ENCODE results near the gene ABCD3.

The ABCD3 gene

GRCh38 chr1:94463056-94463764 lies 45.0 kb downstream of the ABCD3 start:
- DNase-seq = no peak

DNA sequence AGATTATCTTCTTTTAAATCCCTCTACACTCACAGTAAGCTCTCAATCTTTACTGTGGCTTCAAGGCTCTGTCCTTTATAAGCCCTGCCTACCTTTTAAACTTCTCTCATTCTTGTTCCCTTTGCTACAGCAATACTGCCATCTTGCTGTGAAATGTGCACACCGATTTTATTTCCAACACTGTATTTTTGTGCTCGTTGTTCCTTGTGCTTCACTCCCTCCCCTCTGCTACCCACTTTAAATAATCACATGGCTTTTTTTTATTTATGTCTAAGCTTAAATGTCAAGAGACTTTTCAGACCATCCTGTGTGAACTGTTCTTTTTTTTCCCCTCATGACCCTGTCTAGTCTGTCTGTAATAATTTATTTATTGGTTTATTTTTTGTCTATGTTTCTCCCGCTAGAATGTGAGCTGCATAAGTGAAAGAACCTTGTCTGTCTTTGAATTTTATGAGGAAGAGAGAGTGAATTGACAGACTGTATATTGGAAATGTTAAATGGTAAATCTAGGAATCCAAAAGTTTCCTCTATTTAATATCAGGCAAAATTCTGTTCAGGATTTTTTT lies 45.7 kb downstream of the ABCD3 start:
- peak; percentile 18 for DNase-seq

DNA sequence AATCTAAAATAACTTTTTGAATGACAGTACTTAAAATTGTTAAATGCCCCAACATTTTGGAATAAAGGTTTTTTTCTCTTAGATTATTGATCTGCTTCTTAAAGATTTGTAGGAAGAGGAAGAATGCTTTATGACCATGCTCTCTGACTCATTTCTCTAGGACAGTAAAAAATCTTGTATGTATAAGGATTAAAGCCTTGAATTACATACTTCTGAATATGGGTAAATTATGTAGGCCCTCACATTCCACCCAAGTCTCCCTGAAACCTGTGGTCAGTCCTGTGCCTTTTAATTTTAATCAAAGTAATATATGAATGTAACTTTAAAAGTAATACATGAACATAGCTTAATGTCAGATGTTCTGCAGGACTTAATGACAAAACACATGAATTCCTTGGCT lies 50.5 kb downstream of the ABCD3 start:
- DNase-seq = no peak

DNA sequence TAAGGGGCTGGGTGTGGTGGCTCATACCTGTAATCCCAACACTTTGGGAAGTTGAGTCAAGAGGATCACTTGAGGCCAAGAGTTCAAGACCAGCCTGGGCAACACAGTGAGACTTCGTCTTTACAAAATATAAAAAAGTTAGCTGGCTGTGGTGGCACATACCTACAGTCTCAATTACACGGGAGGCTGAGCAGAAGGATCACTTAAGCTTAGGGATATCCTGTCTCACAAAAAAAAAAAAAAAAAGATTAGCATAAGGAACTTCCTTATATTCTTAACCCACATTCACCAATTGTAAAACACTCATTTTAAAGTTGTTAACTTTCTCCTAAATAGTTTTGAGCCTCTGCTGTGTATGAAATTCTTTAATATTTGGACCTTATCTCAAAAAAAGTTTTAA lies 53.1 kb downstream of the ABCD3 start:
- DNase-seq = no peak

GRCh38 chr1:94475232-94475631 lies 57.0 kb downstream of the ABCD3 start:
- DNase-seq = no peak

GRCh38 chr1:94479682-94480081 lies 61.5 kb downstream of the ABCD3 start:
- DNase-seq = no peak

GRCh38 chr1:94481473-94481933 lies 63.3 kb downstream of the ABCD3 start:
- peak; percentile 70 for DNase-seq

GRCh38 chr1:94486990-94487389 lies 68.8 kb downstream of the ABCD3 start:
- DNase-seq = no peak

DNA sequence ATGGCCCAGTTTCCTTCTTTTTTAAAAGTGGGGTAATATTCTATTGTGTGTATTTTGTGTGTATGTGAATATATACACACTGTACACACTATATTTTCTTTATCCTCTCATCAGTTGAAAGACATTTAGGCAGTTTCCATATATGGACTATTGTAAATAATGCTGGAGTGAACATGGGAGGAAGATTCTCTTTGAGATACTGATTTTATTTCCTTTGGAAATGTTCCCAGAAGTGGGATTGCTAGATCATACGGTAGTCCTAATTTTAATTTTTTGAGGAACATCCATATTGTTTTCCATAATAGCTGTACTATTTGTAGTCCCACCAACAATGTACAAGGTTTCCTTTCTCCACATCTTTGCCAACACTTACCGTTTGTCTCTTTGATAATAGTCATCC lies 72.4 kb downstream of the ABCD3 start:
- DNase-seq = no peak

DNA sequence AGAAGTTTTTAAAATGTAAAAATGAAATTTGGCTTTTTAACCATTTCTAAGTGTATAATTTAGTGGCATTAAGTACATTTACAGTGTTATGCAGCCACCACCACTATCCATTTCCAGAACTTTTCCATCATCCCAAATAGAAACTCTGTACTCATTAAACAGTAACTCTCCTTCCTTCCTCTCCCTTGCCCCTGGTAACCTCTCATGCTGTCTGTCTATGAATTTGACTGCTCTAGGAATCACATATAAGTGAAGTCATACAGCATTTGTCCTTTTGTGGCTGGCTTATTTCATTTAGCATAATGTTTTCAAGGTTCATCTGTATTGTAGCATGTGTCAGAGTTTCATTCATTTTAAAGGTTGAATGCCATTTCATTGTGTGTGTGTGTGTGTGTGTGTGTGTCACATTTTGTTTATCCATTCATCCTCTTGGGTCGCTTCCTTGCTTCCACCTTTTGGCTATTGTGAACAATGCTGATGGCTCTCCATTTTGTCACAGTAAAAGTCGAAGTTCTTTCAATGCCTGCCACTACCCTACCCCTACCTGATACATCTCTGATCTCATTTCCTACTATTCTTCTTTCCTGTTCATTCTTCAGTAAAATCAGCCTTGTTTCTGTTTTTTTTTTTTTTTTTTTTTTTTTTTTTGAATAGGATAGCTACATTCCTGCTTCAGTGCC lies 78.0 kb downstream of the ABCD3 start:
- no peak for DNase-seq

DNA sequence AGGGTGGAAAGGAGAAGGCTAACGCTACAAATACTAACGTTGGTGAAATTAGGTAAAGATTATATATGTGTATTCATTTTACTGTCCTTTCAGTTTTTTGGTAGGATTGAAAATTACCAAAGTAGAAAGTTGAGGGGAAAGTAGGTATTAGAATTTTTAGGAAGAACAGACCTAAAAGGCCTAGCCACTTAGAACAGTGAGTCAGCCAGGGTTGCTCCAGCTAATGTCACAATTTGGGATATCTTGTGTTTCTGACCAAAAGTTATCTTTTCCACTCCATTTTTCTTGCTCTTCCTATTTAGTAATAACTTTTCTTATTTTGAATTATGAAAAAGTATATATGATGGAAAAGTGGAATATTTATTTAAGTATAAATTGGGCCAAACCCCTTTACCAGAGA lies 83.2 kb downstream of the ABCD3 start:
- DNase-seq = no peak

GRCh38 chr1:94501935-94502334 lies 83.7 kb downstream of the ABCD3 start:
- no peak for DNase-seq

DNA sequence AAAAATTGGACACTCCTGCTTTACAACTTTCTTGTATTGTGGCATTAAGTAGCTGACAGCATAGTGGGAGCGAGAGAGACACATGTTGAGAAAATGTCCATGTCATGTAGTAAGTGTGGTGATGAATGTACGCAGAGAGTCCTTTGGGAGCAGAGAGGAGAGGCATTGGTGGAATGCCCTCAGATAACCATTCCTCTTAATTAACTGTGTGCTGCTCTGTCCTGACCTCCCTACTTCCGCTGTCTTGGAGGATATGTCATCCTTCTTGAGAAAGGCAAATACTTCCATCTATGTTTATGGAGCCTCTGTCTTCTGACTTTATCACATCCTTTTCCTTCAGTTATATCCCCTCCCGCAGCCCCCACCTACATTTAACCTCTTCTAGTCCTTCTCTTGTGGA lies 85.0 kb downstream of the ABCD3 start:
- DNase-seq = no peak

DNA sequence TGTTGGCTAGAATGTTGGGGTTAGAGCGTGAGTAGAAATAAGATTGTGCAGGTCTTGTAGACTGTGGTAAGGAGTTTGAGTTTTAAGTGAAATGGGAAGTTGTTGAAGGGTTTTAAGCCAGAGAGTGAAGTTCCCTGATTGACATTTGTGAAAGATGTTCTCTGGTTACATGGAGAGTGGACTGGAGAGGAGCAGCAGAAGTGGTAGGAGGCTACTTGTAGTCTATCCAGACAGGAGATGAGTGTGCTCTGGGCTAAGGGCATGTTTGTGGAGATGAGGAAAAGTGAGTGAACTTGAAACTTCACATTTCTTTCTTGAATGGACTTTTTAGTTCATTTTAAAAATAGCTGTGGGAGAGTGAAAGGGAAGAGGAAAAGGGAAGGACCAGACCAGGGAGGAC lies 86.4 kb downstream of the ABCD3 start:
- DNase-seq = no peak

DNA sequence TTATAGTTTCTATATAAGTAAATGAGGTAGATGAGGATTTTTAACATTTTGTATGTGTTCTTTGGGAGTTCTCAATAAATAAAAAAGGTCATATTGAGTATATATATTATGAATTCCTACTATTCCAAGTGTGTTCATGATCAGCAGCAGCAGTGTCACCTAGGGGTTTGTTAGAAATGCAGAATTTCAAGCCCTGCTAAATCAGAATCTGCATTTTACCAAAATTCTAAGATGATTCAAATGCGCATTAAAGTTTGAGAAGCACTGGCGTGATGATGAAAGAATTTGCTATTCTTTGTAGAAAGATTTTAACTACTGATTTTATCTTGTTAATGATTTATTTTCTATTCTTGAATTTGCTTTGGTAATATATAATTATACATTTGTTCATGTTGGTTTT lies 94.6 kb downstream of the ABCD3 start:
- DNase-seq = no peak

DNA sequence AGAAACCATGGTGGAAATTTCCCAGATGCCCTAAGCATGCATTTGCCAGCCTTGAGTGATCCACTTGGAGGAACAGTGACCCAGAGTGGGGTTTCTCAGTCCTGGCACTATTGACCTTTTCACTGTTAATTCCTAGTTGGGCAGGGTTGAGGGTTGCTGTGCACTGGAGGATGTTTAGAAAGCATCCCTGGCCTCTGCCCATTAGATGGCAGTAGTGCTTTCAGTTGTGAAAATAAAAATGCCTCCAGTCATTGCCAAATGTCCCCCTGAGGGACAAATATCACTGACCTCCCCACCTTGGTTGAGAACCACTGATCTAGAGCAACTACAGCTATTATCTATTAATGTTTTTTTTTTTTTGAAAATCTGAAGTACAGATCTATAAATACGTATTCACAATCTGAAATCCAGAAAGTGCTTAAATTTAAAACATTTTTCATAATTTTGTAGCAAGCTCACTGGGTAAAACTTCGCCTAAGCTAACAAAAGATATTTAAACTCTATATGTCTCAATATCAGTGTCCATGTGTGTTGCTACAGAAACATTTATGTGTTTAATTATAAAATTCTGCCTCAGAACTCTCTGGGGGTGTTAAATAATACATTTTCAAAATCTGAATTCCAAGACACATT lies 96.0 kb downstream of the ABCD3 start:
- no peak for DNase-seq

DNA sequence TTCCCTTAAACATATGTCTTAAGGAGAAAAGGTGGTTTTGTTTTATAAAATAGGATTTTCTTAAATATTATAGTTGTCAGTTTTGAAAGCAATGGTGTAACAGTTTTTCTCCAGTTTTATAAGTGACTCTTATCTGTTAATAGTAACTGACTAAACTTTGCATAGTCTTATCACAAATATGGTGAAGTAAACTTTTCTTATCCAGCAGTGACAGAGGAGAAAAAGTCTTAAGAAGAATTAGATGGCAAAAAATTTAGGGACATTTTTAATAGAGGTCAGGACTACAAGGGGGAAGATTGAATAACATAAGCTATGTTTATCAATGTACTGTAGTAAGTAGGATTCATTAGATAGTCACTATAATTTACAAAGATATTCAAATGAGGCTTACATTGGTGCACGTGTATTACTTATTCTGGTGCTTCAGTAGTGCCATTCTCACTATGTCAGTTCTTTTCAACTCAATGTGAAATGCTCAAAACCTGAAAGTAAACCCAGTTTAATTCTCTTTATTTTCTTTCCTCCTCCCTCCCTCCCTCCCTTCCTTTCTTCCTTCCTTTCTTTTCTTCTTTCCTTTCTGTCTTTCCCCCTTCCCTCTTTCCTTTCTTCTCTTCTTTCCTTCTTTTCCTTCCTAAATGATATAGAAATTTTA lies 97.2 kb downstream of the ABCD3 start:
- no peak for DNase-seq

GRCh38 chr1:94519351-94519750 lies 101.2 kb downstream of the ABCD3 start:
- no peak for DNase-seq

DNA sequence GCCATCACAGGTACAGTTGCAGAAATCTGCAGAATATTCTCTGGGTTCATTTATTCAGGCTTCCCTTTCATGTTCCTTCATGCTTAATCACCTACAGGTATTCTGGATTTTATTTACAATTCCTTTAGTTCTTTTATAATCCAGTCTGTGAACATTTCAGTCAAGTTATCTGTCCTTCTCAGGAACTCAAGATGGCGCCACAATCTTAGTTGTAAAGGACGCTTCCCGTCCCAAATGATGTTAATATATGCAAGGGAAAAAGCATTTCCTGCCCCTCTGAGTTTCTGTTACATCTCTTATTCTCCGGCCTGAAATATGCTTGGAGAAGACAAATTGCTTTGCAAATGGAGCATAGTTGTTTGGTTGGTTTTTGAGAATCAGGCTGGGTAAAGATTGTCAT lies 104.1 kb downstream of the ABCD3 start:
- DNase-seq = no peak

- DNase-seq = no peak
Measured at GRCh38 chr1:94524531-94524930, 106.3 kb downstream of the ABCD3 start.

- no peak for DNase-seq
Measured at GRCh38 chr1:94526152-94526980, 108.2 kb downstream of the ABCD3 start.

- DNase-seq = no peak
Measured at GRCh38 chr1:94527447-94528031, 109.3 kb downstream of the ABCD3 start.

All from NCI-H1092 treated with DMSO at 0.1 percent for 48 hours (cell line).